SK-N-SH treated with all-trans-retinoic acid at 6 μM for 48 hours (cell line): ENCODE results near the gene CCDC93.

ENCODE experiments used
- ARNTL ChIP-seq: fragments of 450-650 bp; formaldehyde crosslinking; IDR thresholded peaks from 2 replicates; pipeline ENCODE4 v1.5.0; 2020; ENCODE audit warnings: low read depth, mild to moderate bottlenecking, moderate library complexity, borderline replicate concordance
- ESRRG ChIP-seq: fragments of 250-450 bp; sonication (Bioruptor Pico); IDR thresholded peaks from 2 replicates; pipeline ENCODE4 v1.6.1; 2021; ENCODE audit warnings: mild to moderate bottlenecking
- RARB ChIP-seq: fragments of 250-450 bp; sonication (Bioruptor Pico); IDR thresholded peaks from 2 replicates; pipeline ENCODE4 v1.8.0; 2021; ENCODE audit warnings: mild to moderate bottlenecking, moderate library complexity
- TOX ChIP-seq: fragments of 250-450 bp; sonication (Bioruptor Pico); IDR thresholded peaks from 2 replicates; pipeline ENCODE4 v1.8.0; 2021; ENCODE audit warnings: mild to moderate bottlenecking, moderate library complexity, borderline replicate concordance
- ZC3H10 ChIP-seq: fragments of 250-450 bp; sonication (Bioruptor Pico); IDR thresholded peaks from 2 replicates; pipeline ENCODE4 v1.5.1; 2021; ENCODE audit warnings: mild to moderate bottlenecking, moderate library complexity
- ZFP3 ChIP-seq: fragments of 250-450 bp; sonication (Bioruptor Pico); IDR thresholded peaks from 2 replicates; pipeline ENCODE4 v1.5.0; 2020; ENCODE audit warnings: mild to moderate bottlenecking, moderate library complexity
- ZNF565 ChIP-seq: fragments of 450-650 bp; formaldehyde crosslinking; conservative IDR thresholded peaks from 2 replicates; pipeline ENCODE4 v1.5.0; 2020; ENCODE audit warnings: low read depth, mild to moderate bottlenecking, moderate library complexity
- TF ChIP-seq, protein P1 (sequence below): fragments of 250-450 bp; sonication (Bioruptor Pico); IDR thresholded peaks from 2 replicates; pipeline ENCODE4 v1.5.1; 2021; ENCODE audit warnings: mild to moderate bottlenecking, moderate library complexity
- TF ChIP-seq, protein P2 (sequence below): fragments of 250-450 bp; sonication (Bioruptor Pico); IDR thresholded peaks from 2 replicates; pipeline ENCODE4 v1.8.0; 2020; ENCODE audit warnings: mild to moderate bottlenecking, moderate library complexity, borderline replicate concordance
- TF ChIP-seq, protein P3 (sequence below): fragments of 250-450 bp; sonication (Bioruptor Pico); IDR thresholded peaks from 2 replicates; pipeline ENCODE4 v1.5.1; 2020; ENCODE audit warnings: low read depth, mild to moderate bottlenecking, moderate library complexity

DNA sequence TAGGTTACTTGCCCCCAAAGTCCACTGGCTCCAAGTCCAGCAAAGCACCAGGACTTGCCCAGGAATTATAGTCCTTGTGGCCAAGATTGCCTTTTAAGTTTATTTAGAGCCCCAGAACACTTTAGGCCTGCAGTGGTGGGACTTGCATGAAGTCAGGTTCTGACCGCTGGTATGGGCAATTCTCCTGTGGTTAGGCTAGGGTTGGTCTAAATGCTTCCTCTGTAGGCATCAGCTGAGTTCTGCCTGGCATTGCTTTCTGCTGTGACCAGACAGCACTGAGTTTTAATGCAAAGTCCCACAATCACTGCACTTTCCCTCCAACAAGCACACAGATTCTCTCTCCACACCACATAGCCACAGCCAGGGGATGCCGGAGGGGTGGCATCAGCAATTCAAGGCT, 134.9 kb downstream of the CCDC93 start:
- TF ChIP-seq, protein P1, sequence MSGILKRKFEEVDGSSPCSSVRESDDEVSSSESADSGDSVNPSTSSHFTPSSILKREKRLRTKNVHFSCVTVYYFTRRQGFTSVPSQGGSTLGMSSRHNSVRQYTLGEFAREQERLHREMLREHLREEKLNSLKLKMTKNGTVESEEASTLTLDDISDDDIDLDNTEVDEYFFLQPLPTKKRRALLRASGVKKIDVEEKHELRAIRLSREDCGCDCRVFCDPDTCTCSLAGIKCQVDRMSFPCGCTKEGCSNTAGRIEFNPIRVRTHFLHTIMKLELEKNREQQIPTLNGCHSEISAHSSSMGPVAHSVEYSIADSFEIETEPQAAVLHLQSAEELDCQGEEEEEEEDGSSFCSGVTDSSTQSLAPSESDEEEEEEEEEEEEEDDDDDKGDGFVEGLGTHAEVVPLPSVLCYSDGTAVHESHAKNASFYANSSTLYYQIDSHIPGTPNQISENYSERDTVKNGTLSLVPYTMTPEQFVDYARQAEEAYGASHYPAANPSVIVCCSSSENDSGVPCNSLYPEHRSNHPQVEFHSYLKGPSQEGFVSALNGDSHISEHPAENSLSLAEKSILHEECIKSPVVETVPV = no peak
- TF ChIP-seq ZFP3 (CRISPR knock-in tag) (no peak), ESRRG (no peak), ARNTL (CRISPR knock-in tag) (no peak), ZNF565 (no peak), RARB (no peak), ZC3H10 (CRISPR knock-in tag) (no peak), TOX (CRISPR knock-in tag) (no peak)
- TF ChIP-seq, protein P2, sequence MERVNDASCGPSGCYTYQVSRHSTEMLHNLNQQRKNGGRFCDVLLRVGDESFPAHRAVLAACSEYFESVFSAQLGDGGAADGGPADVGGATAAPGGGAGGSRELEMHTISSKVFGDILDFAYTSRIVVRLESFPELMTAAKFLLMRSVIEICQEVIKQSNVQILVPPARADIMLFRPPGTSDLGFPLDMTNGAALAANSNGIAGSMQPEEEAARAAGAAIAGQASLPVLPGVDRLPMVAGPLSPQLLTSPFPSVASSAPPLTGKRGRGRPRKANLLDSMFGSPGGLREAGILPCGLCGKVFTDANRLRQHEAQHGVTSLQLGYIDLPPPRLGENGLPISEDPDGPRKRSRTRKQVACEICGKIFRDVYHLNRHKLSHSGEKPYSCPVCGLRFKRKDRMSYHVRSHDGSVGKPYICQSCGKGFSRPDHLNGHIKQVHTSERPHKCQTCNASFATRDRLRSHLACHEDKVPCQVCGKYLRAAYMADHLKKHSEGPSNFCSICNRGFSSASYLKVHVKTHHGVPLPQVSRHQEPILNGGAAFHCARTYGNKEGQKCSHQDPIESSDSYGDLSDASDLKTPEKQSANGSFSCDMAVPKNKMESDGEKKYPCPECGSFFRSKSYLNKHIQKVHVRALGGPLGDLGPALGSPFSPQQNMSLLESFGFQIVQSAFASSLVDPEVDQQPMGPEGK = no peak
- TF ChIP-seq, protein P3, sequence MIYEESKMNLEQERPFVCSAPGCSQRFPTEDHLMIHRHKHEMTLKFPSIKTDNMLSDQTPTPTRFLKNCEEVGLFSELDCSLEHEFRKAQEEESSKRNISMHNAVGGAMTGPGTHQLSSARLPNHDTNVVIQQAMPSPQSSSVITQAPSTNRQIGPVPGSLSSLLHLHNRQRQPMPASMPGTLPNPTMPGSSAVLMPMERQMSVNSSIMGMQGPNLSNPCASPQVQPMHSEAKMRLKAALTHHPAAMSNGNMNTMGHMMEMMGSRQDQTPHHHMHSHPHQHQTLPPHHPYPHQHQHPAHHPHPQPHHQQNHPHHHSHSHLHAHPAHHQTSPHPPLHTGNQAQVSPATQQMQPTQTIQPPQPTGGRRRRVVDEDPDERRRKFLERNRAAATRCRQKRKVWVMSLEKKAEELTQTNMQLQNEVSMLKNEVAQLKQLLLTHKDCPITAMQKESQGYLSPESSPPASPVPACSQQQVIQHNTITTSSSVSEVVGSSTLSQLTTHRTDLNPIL = no peak
